CD14-positive monocyte (primary cell): ENCODE data around the gene INPPL1. TPM values are rescaled to one million over a fixed set of nuclear protein-coding genes. Genes with fewer than 3 reads are reported as not detected.

Source experiments
- DNase-seq, 3 donors: peaks; one replicate each; pipeline ENCODE4 v3.0.0-alpha.2; 2011 to 2022
- H2AFZ ChIP-seq: 2 replicates; pipeline ENCODE4 v1.6.0; 2012; ENCODE audit warnings: mild to moderate bottlenecking, low read depth, low read length, inconsistent platforms; ENCODE audit not compliant: insufficient read depth, poor library complexity, severe bottlenecking
- H3K27ac ChIP-seq, 2 donors: 1 replicate in 1 of 2; 2 replicates in 1 of 2; pipeline ENCODE4 v1.5.1; 2012 to 2013; ENCODE audit warnings: low read length in 2 of 2, control low read depth in 1 of 2, inconsistent platforms in 1 of 2, low read depth in 1 of 2, mild to moderate bottlenecking in 1 of 2
- H3K27me3 ChIP-seq, 2 donors: one replicate each; pipeline versions ENCODE4 v1.6.0 to v1.6.1; 2011 to 2013; ENCODE audit warnings: low read length in 2 of 2; ENCODE audit not compliant: control insufficient read depth in 2 of 2, insufficient read depth in 2 of 2
- H3K36me3 ChIP-seq, 2 donors: replicated peaks in 1 of 2; 1 replicate in 1 of 2; 2 replicates in 1 of 2; pipeline versions ENCODE4 v1.5.1 to v1.6.1; 2012 to 2013; ENCODE audit warnings: low read length in 2 of 2, control low read depth in 1 of 2, inconsistent platforms in 1 of 2, mild to moderate bottlenecking in 1 of 2; ENCODE audit not compliant: insufficient read depth in 2 of 2, control insufficient read depth in 1 of 2
- H3K4me1 ChIP-seq, 2 donors: 1 replicate in 1 of 2; 2 replicates in 1 of 2; pipeline versions ENCODE4 v1.5.1 to v1.6.1; 2012 to 2013; ENCODE audit warnings: low read length in 2 of 2, control low read depth in 1 of 2, inconsistent platforms in 1 of 2, mild to moderate bottlenecking in 1 of 2, moderate library complexity in 1 of 2; ENCODE audit not compliant: insufficient read depth in 2 of 2, control insufficient read depth in 1 of 2
- H3K4me2 ChIP-seq: replicated peaks from 2 replicates; pipeline ENCODE3; 2012; ENCODE audit warnings: low read length, moderate library complexity, mild to moderate bottlenecking; ENCODE audit not compliant: poor library complexity, severe bottlenecking; ENCODE audit errors: extremely low read depth
- H3K4me3 ChIP-seq, 3 experiments: fragments of 200-600 bp in 1 of 3; sonication (generic) in 1 of 3; replicated peaks in 1 of 3; 1 replicate in 2 of 3; 2 replicates in 1 of 3; pipeline ENCODE4 v1.5.1; 2011 to 2013; ENCODE audit warnings: low read length in 3 of 3, mild to moderate bottlenecking in 3 of 3, control low read depth in 2 of 3, low read depth in 2 of 3, inconsistent platforms in 1 of 3, moderate library complexity in 1 of 3
- H3K79me2 ChIP-seq: 2 replicates; pipeline ENCODE4 v1.6.0; 2012; ENCODE audit warnings: mild to moderate bottlenecking, control low read depth, inconsistent platforms, low read length, moderate library complexity; ENCODE audit not compliant: insufficient read depth
- H3K9ac ChIP-seq: 2 replicates; pipeline ENCODE4 v1.6.0; 2017; ENCODE audit warnings: low read length, mild to moderate bottlenecking; ENCODE audit not compliant: insufficient read depth, poor library complexity, severe bottlenecking
- H3K9me3 ChIP-seq, 2 donors: replicated peaks in 1 of 2; 1 replicate in 1 of 2; 2 replicates in 1 of 2; pipeline versions ENCODE4 v1.5.1 to v1.6.1; 2012 to 2013; ENCODE audit warnings: low read length in 2 of 2, control low read depth in 1 of 2; ENCODE audit not compliant: control insufficient read depth in 1 of 2, insufficient read depth in 1 of 2
- H4K20me1 ChIP-seq: 2 replicates; pipeline ENCODE4 v1.6.0; 2012; ENCODE audit warnings: mild to moderate bottlenecking, low read length, control low read depth, moderate library complexity; ENCODE audit not compliant: insufficient read depth
- H3K27ac Mint-ChIP-seq, 7 donors: one replicate each; pipeline ENCODE4 v1.8.0; 2020; ENCODE audit warnings: mild to moderate bottlenecking in 7 of 7, mixed read lengths in 7 of 7, moderate library complexity in 6 of 7, inconsistent platforms in 2 of 7
- H3K27me3 Mint-ChIP-seq, 3 donors: one replicate each; pipeline ENCODE4 v1.8.0; 2021 to 2022; ENCODE audit warnings: low read depth in 3 of 3, mild to moderate bottlenecking in 3 of 3, mixed read lengths in 3 of 3, moderate library complexity in 3 of 3, inconsistent platforms in 1 of 3
- H3K36me3 Mint-ChIP-seq, 2 donors: one replicate each; pipeline ENCODE4 v1.8.0; 2020; ENCODE audit warnings: mixed read lengths in 2 of 2, inconsistent platforms in 1 of 2, mild to moderate bottlenecking in 1 of 2
- H3K4me1 Mint-ChIP-seq: one replicate; pipeline ENCODE4 v1.8.0; 2020; ENCODE audit warnings: mild to moderate bottlenecking, mixed read lengths
- H3K4me3 Mint-ChIP-seq, 2 donors: one replicate each; pipeline ENCODE4 v1.8.0; 2020; ENCODE audit warnings: mild to moderate bottlenecking in 2 of 2, mixed read lengths in 2 of 2, moderate library complexity in 1 of 2
- H3K9me3 Mint-ChIP-seq, 7 donors: one replicate each; pipeline ENCODE4 v1.8.0; 2020 to 2022; ENCODE audit warnings: mixed read lengths in 7 of 7, mild to moderate bottlenecking in 6 of 7, moderate library complexity in 6 of 7, inconsistent platforms in 2 of 7
- WGBS: methylation state at CpG from one replicate; pipeline ENCODE4 v1.1.5; 2013; ENCODE audit warnings: missing lambda C conversion rate; ENCODE audit not compliant: insufficient coverage; 5-methylcytosine and 5-hydroxymethylcytosine counted together
- intact Hi-C, 2 donors: fragments of 100-400 bp; cut with micrococcal nuclease; formaldehyde crosslinking; loops; one replicate each; pipeline versions ENCODE4 v1.15.0 to v1.15.1; 2023
- polyA plus RNA-seq, 3 donors: library from polyadenylated mRNA; depleted of rRNA in 1 of 3; unstranded in 2 of 3; stranded (reverse) in 1 of 3; fragments of 300-500 nt in 2 of 3; fragments of >200 nt in 1 of 3; fragmentation: Illumina TruSeq in 2 of 3; gene quantifications; 1 replicate in 2 of 3; 2 replicates in 1 of 3; pipeline ENCODE4 v1.2.3, GENCODE V29; 2012 to 2021
- TF ChIP-seq, protein P1 (sequence below): fragments of 200-600 bp; IDR thresholded peaks from one replicate; pipeline ENCODE4 v1.8.0; 2022; ENCODE audit warnings: antibody characterized with exemption, mild to moderate bottlenecking

Gene INPPL1
- polyA plus RNA-seq, 3 donors = 11.8 to 390 (median 12.6) TPM

DNA sequence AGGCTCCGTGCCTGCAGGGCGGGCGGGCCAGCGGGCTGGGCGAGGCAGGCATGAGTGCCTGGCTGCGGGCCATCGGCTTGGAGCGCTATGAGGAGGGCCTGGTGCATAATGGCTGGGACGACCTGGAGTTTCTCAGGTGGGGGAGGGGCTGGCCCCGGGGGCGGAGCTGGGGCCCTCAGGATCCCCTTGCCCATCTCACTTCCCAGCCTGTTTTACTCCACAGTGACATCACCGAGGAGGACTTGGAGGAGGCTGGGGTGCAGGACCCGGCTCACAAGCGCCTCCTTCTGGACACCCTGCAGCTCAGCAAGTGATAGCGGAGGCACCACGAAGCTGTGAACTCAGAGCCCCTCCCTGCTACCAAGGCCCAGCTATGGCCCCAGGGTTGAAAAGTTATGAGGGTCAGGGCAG is 13.5 kb downstream of the INPPL1 start:
- Histone ChIP-seq H2AFZ (no peak overlapping the region), H3K4me2 (no peak overlapping the region), H3K4me3 (no peak overlapping the region), H4K20me1 (peaks cover 71% of the 10 kb centered on the region), H3K27me3 (peaks cover 26 to 44% of the 10 kb centered on the region in 2 donors), H3K4me1 (peaks cover 26 to 33% of the 10 kb centered on the region in 2 donors), H3K27ac (no peak overlapping the region), H3K36me3 (peaks cover 51 to 57% of the 10 kb centered on the region in 2 donors), H3K9me3 (peaks cover 0 to 12% of the 10 kb centered on the region in 2 donors), H3K9ac (peak overlapping the region; percentile 1), H3K79me2 (no peaks in the 10 kb centered on the region)
- intact Hi-C loops = no loop called here
- peaks cover 46% of the 10 kb centered on the region for H3K4me1 Mint-ChIP-seq
- peaks cover 60 to 68% of the 10 kb centered on the region in 2 donors for H3K36me3 Mint-ChIP-seq
- WGBS = 88% methylated on average over 8 of the region's 16 CpGs
- H3K9me3 Mint-ChIP-seq = peaks cover 5 to 33% (median 10%) of the 10 kb centered on the region in 7 donors
- H3K27me3 Mint-ChIP-seq = peaks cover 45 to 52% (median 47%) of the 10 kb centered on the region in 3 donors
- TF ChIP-seq, protein P1, sequence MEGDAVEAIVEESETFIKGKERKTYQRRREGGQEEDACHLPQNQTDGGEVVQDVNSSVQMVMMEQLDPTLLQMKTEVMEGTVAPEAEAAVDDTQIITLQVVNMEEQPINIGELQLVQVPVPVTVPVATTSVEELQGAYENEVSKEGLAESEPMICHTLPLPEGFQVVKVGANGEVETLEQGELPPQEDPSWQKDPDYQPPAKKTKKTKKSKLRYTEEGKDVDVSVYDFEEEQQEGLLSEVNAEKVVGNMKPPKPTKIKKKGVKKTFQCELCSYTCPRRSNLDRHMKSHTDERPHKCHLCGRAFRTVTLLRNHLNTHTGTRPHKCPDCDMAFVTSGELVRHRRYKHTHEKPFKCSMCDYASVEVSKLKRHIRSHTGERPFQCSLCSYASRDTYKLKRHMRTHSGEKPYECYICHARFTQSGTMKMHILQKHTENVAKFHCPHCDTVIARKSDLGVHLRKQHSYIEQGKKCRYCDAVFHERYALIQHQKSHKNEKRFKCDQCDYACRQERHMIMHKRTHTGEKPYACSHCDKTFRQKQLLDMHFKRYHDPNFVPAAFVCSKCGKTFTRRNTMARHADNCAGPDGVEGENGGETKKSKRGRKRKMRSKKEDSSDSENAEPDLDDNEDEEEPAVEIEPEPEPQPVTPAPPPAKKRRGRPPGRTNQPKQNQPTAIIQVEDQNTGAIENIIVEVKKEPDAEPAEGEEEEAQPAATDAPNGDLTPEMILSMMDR = peak; percentile 83
- H3K27ac Mint-ChIP-seq = no peak overlapping the region
- DNase-seq = peak; percentile 35 to 64 (median 59)
- peak overlapping the region in 1 of 2 donors; percentile 62 for H3K4me3 Mint-ChIP-seq

DNA sequence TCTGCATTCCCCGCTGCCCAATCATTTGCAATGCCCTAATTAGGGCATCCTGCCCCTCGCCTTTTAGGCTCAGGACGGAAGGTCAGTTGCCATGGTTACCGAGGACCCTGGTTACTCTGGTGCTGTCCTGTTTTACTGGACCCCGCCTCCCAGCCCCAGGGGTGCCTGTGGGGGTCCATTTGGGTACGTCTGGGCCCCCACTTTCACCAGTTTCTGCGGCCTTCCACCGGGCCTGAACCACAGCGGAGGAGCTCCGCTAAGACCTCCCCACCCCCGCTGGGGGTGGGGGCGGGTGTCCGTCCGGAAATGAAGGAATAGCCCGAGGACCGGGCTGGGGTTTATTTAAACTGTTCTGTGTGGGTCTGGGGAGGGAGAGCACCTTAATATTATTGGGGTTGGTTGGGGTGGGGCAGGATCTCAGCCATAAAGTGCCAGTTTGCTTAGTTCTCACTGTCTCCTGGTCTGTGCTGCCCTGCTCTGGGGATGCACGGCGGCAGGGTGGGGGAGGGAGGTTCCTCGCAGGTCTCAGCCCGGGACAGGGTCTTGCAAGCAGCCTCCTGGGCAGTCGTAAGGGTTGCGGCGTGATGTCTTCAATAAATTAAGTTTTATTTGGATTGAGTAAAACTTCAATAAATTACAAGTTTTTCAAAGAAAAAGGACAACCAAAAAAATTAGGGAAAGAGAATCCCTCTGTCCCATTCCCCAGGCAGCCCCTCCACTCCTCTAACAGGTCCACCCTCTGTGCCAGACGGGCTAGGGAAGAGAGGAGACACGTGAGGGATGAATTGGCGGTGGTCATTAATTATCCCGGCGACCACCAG is 14.1 kb downstream of the INPPL1 start:
- peak overlapping the region; percentile 27 for H3K9ac ChIP-seq
- DNase-seq = no peak
- H3K27me3 ChIP-seq = peaks cover 32 to 51% of the 10 kb centered on the region in 2 donors
- H3K27ac ChIP-seq = no peak overlapping the region
- H3K4me3 ChIP-seq = peak overlapping the region in 1 of 3 experiments; percentile 71
- H3K36me3 ChIP-seq = peaks cover 44 to 51% of the 10 kb centered on the region in 2 donors
- peaks cover 26 to 36% of the 10 kb centered on the region in 2 donors for H3K4me1 ChIP-seq
- 70% methylated on average over 16 of the region's 28 CpGs for WGBS
- peaks cover 7 to 39% (median 15%) of the 10 kb centered on the region in 7 donors for H3K9me3 Mint-ChIP-seq
- H3K4me2 ChIP-seq = peak overlapping the region; percentile 79
- intact Hi-C loops = no loop called here
- no peaks in the 10 kb centered on the region for H3K79me2 ChIP-seq
- H3K4me1 Mint-ChIP-seq = peaks cover 47% of the 10 kb centered on the region
- H3K9me3 ChIP-seq = peaks cover 0 to 18% of the 10 kb centered on the region in 2 donors
- peaks cover 64% of the 10 kb centered on the region for H4K20me1 ChIP-seq
- H2AFZ ChIP-seq = no peak overlapping the region
- H3K36me3 Mint-ChIP-seq = peaks cover 59 to 61% of the 10 kb centered on the region in 2 donors
- H3K4me3 Mint-ChIP-seq = peak overlapping the region; percentile 76 to 94
- TF ChIP-seq, protein P1 = peak; percentile 58
- H3K27me3 Mint-ChIP-seq = peaks cover 52 to 58% (median 54%) of the 10 kb centered on the region in 3 donors
- H3K27ac Mint-ChIP-seq = peak overlapping the region in 1 of 7 donors; percentile 25
